ENCODE measurements around the gene ARHGAP32.

Gene ARHGAP32

GRCh38 chr11:128955636-128956035 is 236.5 kb downstream of the ARHGAP32 start:
- Histone ChIP-seq H3K9me3 (ENCODE audit: insufficient read depth, low read depth, low read length) (no peaks in the 10 kb centered on the region), H3K27ac (ENCODE audit: low read depth, low read length) (no peak overlapping the region), H3K4me1 (ENCODE audit: insufficient read depth, low read length) (no peaks in the 10 kb centered on the region), H3K36me3 (ENCODE audit: insufficient read depth, low read length) (no peaks in the 10 kb centered on the region), H3K9ac (ENCODE audit: low read depth, low read length) (no peak overlapping the region), H3K4me3 (ENCODE audit: low read length) (no peak overlapping the region), H3K27me3 (ENCODE audit: insufficient read depth, low read length) (peaks cover 5% of the 10 kb centered on the region; the same call in 1 of the 2 replicates)
- WGBS, result 69% methylated on average over 3 of the region's 3 CpGs

- Histone ChIP-seq H3K27me3 (ENCODE audit: insufficient read depth, low read length) (peaks cover 5% of the 10 kb centered on the region; the same call in 1 of the 2 replicates), H3K36me3 (ENCODE audit: insufficient read depth, low read length) (no peaks in the 10 kb centered on the region), H3K9me3 (ENCODE audit: insufficient read depth, low read depth, low read length) (no peaks in the 10 kb centered on the region), H3K4me3 (ENCODE audit: low read length) (no peak overlapping the region), H3K27ac (ENCODE audit: low read depth, low read length) (no peak overlapping the region), H3K4me1 (ENCODE audit: insufficient read depth, low read length) (no peaks in the 10 kb centered on the region), H3K9ac (ENCODE audit: low read depth, low read length) (no peak overlapping the region)
- WGBS, result 91% methylated on average over 16 of the region's 16 CpGs
Measured at GRCh38 chr11:128953151-128953550, 239.0 kb downstream of the ARHGAP32 start.

- Histone ChIP-seq H3K4me3 (ENCODE audit: low read length) (no peak overlapping the region), H3K9me3 (ENCODE audit: insufficient read depth, low read depth, low read length) (no peaks in the 10 kb centered on the region), H3K4me1 (ENCODE audit: insufficient read depth, low read length) (no peaks in the 10 kb centered on the region), H3K27ac (ENCODE audit: low read depth, low read length) (no peak overlapping the region), H3K36me3 (ENCODE audit: insufficient read depth, low read length) (no peaks in the 10 kb centered on the region), H3K27me3 (ENCODE audit: insufficient read depth, low read length) (peaks cover 5% of the 10 kb centered on the region; the same call in 1 of the 2 replicates), H3K9ac (ENCODE audit: low read depth, low read length) (no peak overlapping the region)
- 89% methylated on average over 12 of the region's 13 CpGs for WGBS
Measured at GRCh38 chr11:128949791-128950454, 242.2 kb downstream of the ARHGAP32 start.

- H3K9me3 ChIP-seq (ENCODE audit: insufficient read depth, low read depth, low read length), result no peaks in the 10 kb centered on the region
- no peak overlapping the region for H3K27ac ChIP-seq (ENCODE audit: low read depth, low read length)
- 37% methylated on average over 3 of the region's 3 CpGs for WGBS
- no peaks in the 10 kb centered on the region for H3K4me1 ChIP-seq (ENCODE audit: insufficient read depth, low read length)
- no peak overlapping the region for H3K4me3 ChIP-seq (ENCODE audit: low read length)
- H3K9ac ChIP-seq (ENCODE audit: low read depth, low read length), result no peak overlapping the region
- no peaks in the 10 kb centered on the region for H3K36me3 ChIP-seq (ENCODE audit: insufficient read depth, low read length)
- H3K27me3 ChIP-seq (ENCODE audit: insufficient read depth, low read length), result peaks cover 5% of the 10 kb centered on the region; the same call in 1 of the 2 replicates
Measured at GRCh38 chr11:128948583-128948982, 243.5 kb downstream of the ARHGAP32 start.

- H3K27ac ChIP-seq (ENCODE audit: low read depth, low read length), result no peak overlapping the region
- H3K9ac ChIP-seq (ENCODE audit: low read depth, low read length), result no peak overlapping the region
- no peak overlapping the region for H3K4me3 ChIP-seq (ENCODE audit: low read length)
- H3K9me3 ChIP-seq (ENCODE audit: insufficient read depth, low read depth, low read length), result no peaks in the 10 kb centered on the region
- 92% methylated on average over 2 of the region's 2 CpGs for WGBS
- H3K36me3 ChIP-seq (ENCODE audit: insufficient read depth, low read length), result no peaks in the 10 kb centered on the region
- H3K27me3 ChIP-seq (ENCODE audit: insufficient read depth, low read length), result peaks cover 8% of the 10 kb centered on the region; the same call in 1 of the 2 replicates
- H3K4me1 ChIP-seq (ENCODE audit: insufficient read depth, low read length), result no peaks in the 10 kb centered on the region
Measured at GRCh38 chr11:128947773-128948172, 244.4 kb downstream of the ARHGAP32 start.

GRCh38 chr11:128946648-128947047 is 245.5 kb downstream of the ARHGAP32 start:
- Histone ChIP-seq H3K9me3 (ENCODE audit: insufficient read depth, low read depth, low read length) (no peaks in the 10 kb centered on the region), H3K27me3 (ENCODE audit: insufficient read depth, low read length) (peaks cover 3% of the 10 kb centered on the region; the same call in 1 of the 2 replicates), H3K9ac (ENCODE audit: low read depth, low read length) (no peak overlapping the region), H3K4me3 (ENCODE audit: low read length) (no peak overlapping the region), H3K4me1 (ENCODE audit: insufficient read depth, low read length) (no peaks in the 10 kb centered on the region), H3K36me3 (ENCODE audit: insufficient read depth, low read length) (no peaks in the 10 kb centered on the region), H3K27ac (ENCODE audit: low read depth, low read length) (no peak overlapping the region)
- 95% methylated on average over 2 of the region's 2 CpGs for WGBS

- Histone ChIP-seq H3K27me3 (ENCODE audit: insufficient read depth, low read length) (peaks cover 15% of the 10 kb centered on the region; the same call in 1 of the 2 replicates), H3K27ac (ENCODE audit: low read depth, low read length) (no peak overlapping the region), H3K9me3 (ENCODE audit: insufficient read depth, low read depth, low read length) (no peaks in the 10 kb centered on the region), H3K9ac (ENCODE audit: low read depth, low read length) (no peak overlapping the region), H3K4me3 (ENCODE audit: low read length) (no peak overlapping the region), H3K36me3 (ENCODE audit: insufficient read depth, low read length) (no peaks in the 10 kb centered on the region), H3K4me1 (ENCODE audit: insufficient read depth, low read length) (no peaks in the 10 kb centered on the region)
- 88% methylated on average over 16 of the region's 16 CpGs for WGBS
Measured at GRCh38 chr11:128943428-128943976, 248.6 kb downstream of the ARHGAP32 start.

GRCh38 chr11:128942817-128943427 is 249.2 kb downstream of the ARHGAP32 start, which contains the start of gene TP53AIP1:
Gene TP53AIP1, minus strand, starts transcription at chr11:128942871. Its CDS starts 5,053 bp downstream, at chr11:128937818.
- Histone ChIP-seq H3K4me3 (ENCODE audit: low read length) (no peak within 1 kb of the TSS), H3K27ac (ENCODE audit: low read depth, low read length) (no peak within 1 kb of the TSS), H3K4me1 (ENCODE audit: insufficient read depth, low read length) (no peaks in the 10 kb centered on the region), H3K9ac (ENCODE audit: low read depth, low read length) (no peak within 1 kb of the TSS), H3K9me3 (ENCODE audit: insufficient read depth, low read depth, low read length) (no peaks in the 10 kb centered on the region), H3K36me3 (ENCODE audit: insufficient read depth, low read length) (no peaks in the 10 kb centered on the region), H3K27me3 (ENCODE audit: insufficient read depth, low read length) (peaks cover 15% of the 10 kb centered on the region; the same call in 1 of the 2 replicates)
- WGBS, result 92% methylated on average over 21 of the region's 21 CpGs

- Histone ChIP-seq H3K9me3 (ENCODE audit: insufficient read depth, low read depth, low read length) (no peaks in the 10 kb centered on the region), H3K27me3 (ENCODE audit: insufficient read depth, low read length) (peaks cover 17% of the 10 kb centered on the region; the same call in 1 of the 2 replicates), H3K27ac (ENCODE audit: low read depth, low read length) (no peak overlapping the region), H3K36me3 (ENCODE audit: insufficient read depth, low read length) (no peaks in the 10 kb centered on the region), H3K4me1 (ENCODE audit: insufficient read depth, low read length) (peaks cover 2% of the 10 kb centered on the region), H3K4me3 (ENCODE audit: low read length) (no peak overlapping the region), H3K9ac (ENCODE audit: low read depth, low read length) (no peak overlapping the region)
- 96% methylated on average over 13 of the region's 13 CpGs for WGBS
Measured at GRCh38 chr11:128942272-128942612, 249.9 kb downstream of the ARHGAP32 start.

GRCh38 chr11:128941573-128942271 is 250.4 kb downstream of the ARHGAP32 start:
- Histone ChIP-seq H3K4me1 (ENCODE audit: insufficient read depth, low read length) (peaks cover 7% of the 10 kb centered on the region), H3K9me3 (ENCODE audit: insufficient read depth, low read depth, low read length) (no peaks in the 10 kb centered on the region), H3K27me3 (ENCODE audit: insufficient read depth, low read length) (peaks cover 21% of the 10 kb centered on the region; the same call in 1 of the 2 replicates), H3K36me3 (ENCODE audit: insufficient read depth, low read length) (no peaks in the 10 kb centered on the region), H3K9ac (ENCODE audit: low read depth, low read length) (no peak overlapping the region), H3K27ac (ENCODE audit: low read depth, low read length) (no peak overlapping the region), H3K4me3 (ENCODE audit: low read length) (no peak overlapping the region)
- 89% methylated on average over 14 of the region's 14 CpGs for WGBS

- no peak overlapping the region for H3K4me3 ChIP-seq (ENCODE audit: low read length)
- no peaks in the 10 kb centered on the region for H3K36me3 ChIP-seq (ENCODE audit: insufficient read depth, low read length)
- no peaks in the 10 kb centered on the region for H3K9me3 ChIP-seq (ENCODE audit: insufficient read depth, low read depth, low read length)
- peaks cover 21% of the 10 kb centered on the region; the same call in 1 of the 2 replicates for H3K27me3 ChIP-seq (ENCODE audit: insufficient read depth, low read length)
- no peak overlapping the region for H3K27ac ChIP-seq (ENCODE audit: low read depth, low read length)
- 92% methylated on average over 8 of the region's 8 CpGs for WGBS
- H3K4me1 ChIP-seq (ENCODE audit: insufficient read depth, low read length), result peaks cover 13% of the 10 kb centered on the region
- no peak overlapping the region for H3K9ac ChIP-seq (ENCODE audit: low read depth, low read length)
Measured at GRCh38 chr11:128941110-128941509, 251.0 kb downstream of the ARHGAP32 start.
